ENCODE measurements around the gene RASSF8. TPM values are rescaled to one million over a fixed set of nuclear protein-coding genes. Genes with fewer than 3 reads are reported as not detected.

Gene RASSF8
- total RNA-seq, 3 donors from 2014 or later: 42.6 to 52.1 (median 47.5) TPM

- Histone ChIP-seq H3K4me1 (no peaks in the 10 kb centered on the region), H3K27ac (no peak overlapping the region), H3K9me3 (no peaks in the 10 kb centered on the region), H3K36me3 (no peaks in the 10 kb centered on the region), H3K4me3 (no peak overlapping the region), H3K27me3 (no peaks in the 10 kb centered on the region)
- intact Hi-C loops (cut with DNase I; ENCODE audit: low total_unique reads): no loop called here
- no peak for DNase-seq (ENCODE audit: low spot score in 2 of 2)
- no peak for TF ChIP-seq POLR2AphosphoS5 (IDR thresholded peaks at IDR 0.05)
- TF ChIP-seq CTCF (IDR thresholded peaks at IDR 0.05): no peak
- no peak for TF ChIP-seq POLR2A (IDR thresholded peaks at IDR 0.05)
Measured at GRCh38 chr12:25938581-25938980, 19.9 kb upstream of the RASSF8 start.

DNA sequence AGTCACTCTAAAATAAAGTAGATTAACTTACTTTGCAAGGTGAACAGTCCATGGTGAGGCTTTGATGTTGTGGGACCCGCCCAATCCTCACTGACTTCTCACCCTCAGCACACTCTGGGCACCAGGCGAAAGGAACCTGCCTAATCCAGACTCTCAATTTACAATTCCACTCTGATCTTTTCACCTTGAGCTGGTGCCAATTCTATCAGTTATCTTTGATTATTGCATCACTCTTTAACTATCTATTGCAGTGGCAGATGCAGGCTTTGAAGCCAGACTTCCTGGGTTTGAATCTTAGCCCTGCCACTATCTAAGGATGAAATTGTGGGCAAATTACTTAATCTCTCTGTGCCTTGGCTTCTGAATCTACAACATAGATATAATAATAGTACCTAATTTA lies 18.9 kb upstream of the RASSF8 start:
- no peaks in the 10 kb centered on the region for H3K4me1 ChIP-seq
- no peak for TF ChIP-seq CTCF (IDR thresholded peaks at IDR 0.05)
- no peak for TF ChIP-seq POLR2A (IDR thresholded peaks at IDR 0.05)
- no peak for TF ChIP-seq POLR2AphosphoS5 (IDR thresholded peaks at IDR 0.05)
- H3K36me3 ChIP-seq: no peaks in the 10 kb centered on the region
- H3K4me3 ChIP-seq: no peak overlapping the region
- intact Hi-C loops (cut with DNase I; ENCODE audit: low total_unique reads): no loop called here
- no peaks in the 10 kb centered on the region for H3K9me3 ChIP-seq
- H3K27me3 ChIP-seq: no peaks in the 10 kb centered on the region
- no peak overlapping the region for H3K27ac ChIP-seq
- no peak for DNase-seq (ENCODE audit: low spot score in 2 of 2)

GRCh38 chr12:25940886-25941285 lies 17.6 kb upstream of the RASSF8 start:
- H3K9me3 ChIP-seq: no peaks in the 10 kb centered on the region

GRCh38 chr12:25942709-25943108 lies 15.8 kb upstream of the RASSF8 start:
- Histone ChIP-seq H3K4me3 (no peak overlapping the region), H3K27ac (no peak overlapping the region), H3K27me3 (no peaks in the 10 kb centered on the region), H3K9me3 (no peaks in the 10 kb centered on the region), H3K4me1 (no peaks in the 10 kb centered on the region), H3K36me3 (no peaks in the 10 kb centered on the region)
- TF ChIP-seq POLR2A (IDR thresholded peaks at IDR 0.05) (no peak), CTCF (IDR thresholded peaks at IDR 0.05) (no peak), POLR2AphosphoS5 (IDR thresholded peaks at IDR 0.05) (no peak)
- DNase-seq (ENCODE audit: low spot score in 2 of 2): no peak
- intact Hi-C loops (cut with DNase I; ENCODE audit: low total_unique reads): no loop called here

More at GRCh38 chr12:25940886-25941285, 17.6 kb upstream of the RASSF8 start:
- intact Hi-C loops (cut with DNase I; ENCODE audit: low total_unique reads): no loop called here
- H3K27me3 ChIP-seq: no peaks in the 10 kb centered on the region
- H3K27ac ChIP-seq: no peak overlapping the region
- no peak overlapping the region for H3K4me3 ChIP-seq
- TF ChIP-seq POLR2AphosphoS5 (IDR thresholded peaks at IDR 0.05) (no peak), POLR2A (IDR thresholded peaks at IDR 0.05) (no peak), CTCF (IDR thresholded peaks at IDR 0.05) (no peak)
- DNase-seq (ENCODE audit: low spot score in 2 of 2): no peak
- H3K36me3 ChIP-seq: no peaks in the 10 kb centered on the region
- H3K4me1 ChIP-seq: no peaks in the 10 kb centered on the region

DNA sequence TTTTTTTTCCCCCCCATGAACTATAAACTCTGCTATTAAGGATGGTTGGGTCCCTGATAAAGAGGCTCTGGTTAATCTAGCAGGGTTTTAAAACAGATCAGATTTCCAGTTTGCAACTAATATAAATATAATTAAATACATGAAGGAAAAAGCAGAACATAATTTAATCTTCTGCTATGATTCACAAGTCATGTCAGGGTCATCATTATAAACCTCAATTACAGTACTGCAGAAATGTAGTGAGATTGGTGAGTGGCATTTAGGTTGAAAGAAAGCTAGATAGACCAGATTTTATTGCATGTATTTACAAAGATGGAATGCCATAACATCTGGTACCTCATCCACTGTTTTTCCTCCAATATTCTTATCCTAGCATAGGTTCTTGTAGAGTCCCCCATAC lies 14.5 kb upstream of the RASSF8 start:
- no peaks in the 10 kb centered on the region for H3K4me1 ChIP-seq
- no peaks in the 10 kb centered on the region for H3K27me3 ChIP-seq
- H3K36me3 ChIP-seq: no peaks in the 10 kb centered on the region
- H3K4me3 ChIP-seq: no peak overlapping the region
- intact Hi-C loops (cut with DNase I; ENCODE audit: low total_unique reads): no loop called here
- no peak for TF ChIP-seq POLR2AphosphoS5 (IDR thresholded peaks at IDR 0.05)
- no peak for TF ChIP-seq POLR2A (IDR thresholded peaks at IDR 0.05)
- no peak for TF ChIP-seq CTCF (IDR thresholded peaks at IDR 0.05)
- no peak overlapping the region for H3K27ac ChIP-seq
- H3K9me3 ChIP-seq: no peaks in the 10 kb centered on the region
- DNase-seq (ENCODE audit: low spot score in 2 of 2): no peak
